SU-DHL-6 (cell line): ENCODE data around the gene SREBF2.

Experiments
- H2AFZ ChIP-seq: fragments of 200-600 bp; sonication (generic); 2 replicates; pipeline ENCODE4 v1.6.1; 2014; ENCODE audit warnings: low read depth, mild to moderate bottlenecking, moderate library complexity, mixed read lengths, antibody characterized with exemption, low read length; ENCODE audit not compliant: severe bottlenecking
- H3F3A ChIP-seq: fragments of 200-600 bp; shearing (Covaris generic); 2 replicates; pipeline ENCODE4 v1.6.0; 2016; ENCODE audit warnings: antibody characterized with exemption, mild to moderate bottlenecking; ENCODE audit not compliant: insufficient read depth
- H3K27ac ChIP-seq: fragments of 200-600 bp; sonication (generic); 2 replicates; pipeline ENCODE4 v1.5.1; 2016; ENCODE audit warnings: low read depth, mild to moderate bottlenecking, low read length, moderate library complexity, mixed read lengths
- H3K27me3 ChIP-seq: fragments of 200-600 bp; sonication (generic), shearing (Covaris generic); 2 replicates; pipeline ENCODE4 v1.6.0; 2014; ENCODE audit warnings: mild to moderate bottlenecking, low read length
- H3K36me3 ChIP-seq: fragments of 200-600 bp; sonication (generic); 2 replicates; pipeline ENCODE4 v1.6.1; 2014; ENCODE audit warnings: mild to moderate bottlenecking, low read length, mixed read lengths
- H3K4me2 ChIP-seq: fragments of 300-600, 200-600 bp; shearing (Covaris generic), sonication (generic); 2 replicates; pipeline ENCODE4 v1.6.0; 2014; ENCODE audit warnings: low read length, low read depth, mild to moderate bottlenecking; ENCODE audit not compliant: poor library complexity, severe bottlenecking
- H3K4me3 ChIP-seq: fragments of 200-600 bp; sonication (generic); 2 replicates; pipeline ENCODE4 v1.5.1; 2014; ENCODE audit warnings: antibody characterized with exemption, low read length, mild to moderate bottlenecking, mixed read lengths; ENCODE audit not compliant: insufficient read depth, poor library complexity, severe bottlenecking
- H3K79me2 ChIP-seq: fragments of 200-600 bp; sonication (generic); 2 replicates; pipeline ENCODE4 v1.6.1; 2014; ENCODE audit warnings: mild to moderate bottlenecking, low read length, moderate library complexity; ENCODE audit not compliant: insufficient read depth
- H3K9ac ChIP-seq: fragments of 200-600 bp; sonication (generic); 2 replicates; pipeline ENCODE4 v1.7.0; 2014; ENCODE audit warnings: mild to moderate bottlenecking, low read length
- H3K9me2 ChIP-seq: fragments of 200-600 bp; sonication (generic); replicated peaks from 2 replicates; pipeline ENCODE4 v1.6.1; 2014; ENCODE audit warnings: low read length; ENCODE audit not compliant: insufficient read depth
- H3K9me3 ChIP-seq: fragments of 200-600 bp; sonication (generic); 2 replicates; pipeline ENCODE4 v1.6.1; 2014; ENCODE audit warnings: low read length, mixed read lengths; ENCODE audit not compliant: insufficient read depth
- H4K20me1 ChIP-seq: fragments of 200-600 bp; sonication (generic); 2 replicates; pipeline ENCODE4 v1.6.1; 2014; ENCODE audit warnings: low read depth, mild to moderate bottlenecking, antibody characterized with exemption, low read length, moderate library complexity, mixed read lengths
- EZH2phosphoT487 ChIP-seq: fragments of 200-600 bp; sonication (generic), shearing (Covaris generic); conservative IDR thresholded peaks from 2 replicates; pipeline ENCODE4 v1.6.1; 2018; ENCODE audit warnings: mild to moderate bottlenecking, antibody characterized with exemption, low read length, moderate library complexity, mixed read lengths
- TF ChIP-seq, protein P1 (sequence below): fragments of 200-600 bp; sonication (generic); IDR thresholded peaks from one replicate; pipeline ENCODE4 v1.5.1; 2017; ENCODE audit warnings: antibody characterized with exemption, mild to moderate bottlenecking, low read length, moderate library complexity; ENCODE audit not compliant: insufficient read depth, poor library complexity, severe bottlenecking

The SREBF2 gene

DNA sequence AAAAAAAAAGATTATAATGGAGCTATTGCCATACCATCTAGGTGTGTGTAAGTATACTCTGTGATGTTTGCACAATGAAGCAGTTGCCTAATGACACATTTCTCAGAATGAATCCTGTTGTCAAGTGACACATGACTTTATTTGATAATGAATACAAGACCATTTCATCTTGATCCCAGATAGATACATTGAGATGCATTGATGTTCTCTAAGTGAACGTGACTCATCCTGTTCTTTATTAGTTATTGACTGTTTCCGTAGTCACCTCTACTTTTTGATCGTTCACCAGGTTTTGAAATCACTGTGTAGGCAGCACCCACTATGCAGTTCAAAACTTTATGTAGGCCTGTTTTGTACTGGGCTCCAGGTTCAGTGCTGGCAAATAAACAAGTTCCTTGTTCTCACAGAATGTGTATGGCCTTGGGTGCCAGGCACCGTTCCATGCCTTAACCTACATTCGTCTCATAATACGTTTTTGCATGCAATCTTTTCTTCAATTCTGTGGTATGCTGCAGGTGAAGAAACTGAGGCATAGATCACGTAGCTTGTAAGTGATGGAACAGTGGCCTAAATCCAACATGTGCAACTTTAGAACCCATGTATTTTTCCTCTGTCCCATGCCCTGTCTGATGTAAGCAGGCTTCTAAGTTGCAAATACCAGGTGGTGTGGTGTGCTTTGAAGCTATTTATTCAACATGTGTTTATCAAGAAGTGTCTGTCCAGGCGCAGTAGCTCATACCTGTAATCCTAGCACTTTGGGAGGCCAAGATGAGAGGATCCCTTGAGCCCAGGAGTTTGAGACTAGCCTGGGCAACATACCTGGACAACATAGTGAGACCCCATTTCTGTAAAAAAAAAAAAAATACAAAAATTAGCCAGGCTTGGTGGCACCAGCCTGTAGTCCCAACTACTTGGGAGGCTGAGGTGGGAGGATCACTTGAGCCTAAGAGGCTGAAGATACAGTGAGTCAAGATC lies 10.4 kb downstream of the SREBF2 start:
- H3K79me2 ChIP-seq, result peaks cover 98% of the 10 kb centered on the region
- peaks cover 7% of the 10 kb centered on the region for H4K20me1 ChIP-seq
- no peaks in the 10 kb centered on the region for H3K9me3 ChIP-seq
- H3K4me2 ChIP-seq, result peak overlapping the region; percentile 2
- H3F3A ChIP-seq, result peaks cover 9% of the 10 kb centered on the region; the same call in 1 of the 2 replicates
- H3K27me3 ChIP-seq, result no peaks in the 10 kb centered on the region
- no peaks in the 10 kb centered on the region for H3K9me2 ChIP-seq
- H3K4me3 ChIP-seq, result no peak overlapping the region
- H3K27ac ChIP-seq, result peak overlapping the region; percentile 10
- no peak overlapping the region for H3K9ac ChIP-seq
- no peak overlapping the region for H2AFZ ChIP-seq
- H3K36me3 ChIP-seq, result peaks cover 17% of the 10 kb centered on the region
- TF ChIP-seq, protein P1, sequence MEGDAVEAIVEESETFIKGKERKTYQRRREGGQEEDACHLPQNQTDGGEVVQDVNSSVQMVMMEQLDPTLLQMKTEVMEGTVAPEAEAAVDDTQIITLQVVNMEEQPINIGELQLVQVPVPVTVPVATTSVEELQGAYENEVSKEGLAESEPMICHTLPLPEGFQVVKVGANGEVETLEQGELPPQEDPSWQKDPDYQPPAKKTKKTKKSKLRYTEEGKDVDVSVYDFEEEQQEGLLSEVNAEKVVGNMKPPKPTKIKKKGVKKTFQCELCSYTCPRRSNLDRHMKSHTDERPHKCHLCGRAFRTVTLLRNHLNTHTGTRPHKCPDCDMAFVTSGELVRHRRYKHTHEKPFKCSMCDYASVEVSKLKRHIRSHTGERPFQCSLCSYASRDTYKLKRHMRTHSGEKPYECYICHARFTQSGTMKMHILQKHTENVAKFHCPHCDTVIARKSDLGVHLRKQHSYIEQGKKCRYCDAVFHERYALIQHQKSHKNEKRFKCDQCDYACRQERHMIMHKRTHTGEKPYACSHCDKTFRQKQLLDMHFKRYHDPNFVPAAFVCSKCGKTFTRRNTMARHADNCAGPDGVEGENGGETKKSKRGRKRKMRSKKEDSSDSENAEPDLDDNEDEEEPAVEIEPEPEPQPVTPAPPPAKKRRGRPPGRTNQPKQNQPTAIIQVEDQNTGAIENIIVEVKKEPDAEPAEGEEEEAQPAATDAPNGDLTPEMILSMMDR, result no peak
- TF ChIP-seq EZH2phosphoT487, result no peak

DNA sequence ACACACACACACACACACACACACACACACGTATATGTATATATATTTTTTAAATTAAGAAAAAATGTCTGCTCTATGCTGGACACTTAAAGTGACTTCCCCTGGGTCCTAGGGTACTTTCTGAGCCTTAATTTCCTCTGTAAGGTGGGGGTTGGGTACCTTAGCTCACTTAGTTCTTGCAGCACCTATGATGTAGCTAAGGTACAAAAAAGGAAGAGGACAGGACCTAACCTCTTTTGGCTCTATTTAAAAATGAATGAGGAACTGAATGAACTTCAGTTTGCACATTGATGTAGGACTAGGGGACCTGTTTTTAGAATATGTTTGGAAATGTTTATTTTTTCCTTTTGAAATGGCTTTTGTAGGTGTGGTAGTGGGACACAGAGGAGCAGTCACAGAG lies 11.1 kb downstream of the SREBF2 start:
- Histone ChIP-seq H3K27ac (peak overlapping the region; percentile 5), H3F3A (peaks cover 9% of the 10 kb centered on the region; the same call in 1 of the 2 replicates), H3K4me3 (no peak overlapping the region), H3K36me3 (peaks cover 17% of the 10 kb centered on the region), H3K79me2 (peaks cover 98% of the 10 kb centered on the region), H3K9ac (no peak overlapping the region), H4K20me1 (peaks cover 7% of the 10 kb centered on the region), H3K9me2 (no peaks in the 10 kb centered on the region), H2AFZ (no peak overlapping the region), H3K9me3 (no peaks in the 10 kb centered on the region), H3K27me3 (no peaks in the 10 kb centered on the region), H3K4me2 (peak overlapping the region; percentile 7)
- TF ChIP-seq EZH2phosphoT487, result no peak
- TF ChIP-seq, protein P1, result no peak

DNA sequence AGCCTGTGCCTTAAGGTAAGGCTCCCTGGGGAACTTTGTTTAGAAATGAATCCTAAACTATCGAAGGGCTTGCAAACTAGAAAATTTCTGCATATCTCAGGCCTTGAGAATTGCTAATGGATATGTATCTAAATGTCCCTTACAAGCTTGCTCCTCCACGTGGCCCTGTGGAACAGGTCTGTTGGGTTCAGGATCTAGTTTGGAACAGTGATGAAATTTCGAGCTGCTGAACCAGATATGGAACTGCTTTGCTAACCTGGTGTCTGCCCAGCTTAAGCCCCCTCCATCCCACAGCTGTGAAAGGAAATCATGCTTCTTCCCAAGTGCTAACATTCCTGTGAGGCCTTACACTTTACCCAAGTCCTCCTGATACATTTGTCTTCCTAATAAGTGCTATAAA lies 11.6 kb downstream of the SREBF2 start:
- Histone ChIP-seq H3K9me3 (no peaks in the 10 kb centered on the region), H3K4me2 (peak overlapping the region; percentile 7), H3K9ac (no peak overlapping the region), H3K4me3 (no peak overlapping the region), H3K36me3 (peaks cover 19% of the 10 kb centered on the region), H3K9me2 (no peaks in the 10 kb centered on the region), H4K20me1 (peaks cover 11% of the 10 kb centered on the region), H3K27me3 (no peaks in the 10 kb centered on the region), H3K27ac (peak overlapping the region; percentile 5), H2AFZ (no peak overlapping the region), H3K79me2 (peaks cover 98% of the 10 kb centered on the region), H3F3A (peaks cover 9% of the 10 kb centered on the region; the same call in 1 of the 2 replicates)
- no peak for TF ChIP-seq EZH2phosphoT487
- TF ChIP-seq, protein P1, result no peak
